Neuronal stem cell (in vitro differentiated cells): Measurements from ENCODE around the gene ITGB6.

Experiments used
- DNase-seq: peaks from one replicate; pipeline ENCODE4 v3.0.0-alpha.2; 2013; ENCODE audit warnings: low spot score
- H2AFZ ChIP-seq: one replicate; pipeline ENCODE4 v1.6.1; 2013; ENCODE audit warnings: mild to moderate bottlenecking, low read length, inconsistent platforms
- H2AK5ac ChIP-seq: 2 replicates; pipeline ENCODE4 v1.6.1; 2013; ENCODE audit warnings: low read depth, mild to moderate bottlenecking, inconsistent platforms, low read length, moderate library complexity, mixed read lengths
- H2BK120ac ChIP-seq: 2 replicates; pipeline ENCODE4 v1.6.1; 2013; ENCODE audit warnings: low read depth, mild to moderate bottlenecking, inconsistent platforms, low read length, moderate library complexity, mixed read lengths
- H2BK12ac ChIP-seq: one replicate; pipeline ENCODE4 v1.6.1; 2013; ENCODE audit warnings: low read length, inconsistent platforms
- H2BK15ac ChIP-seq: 2 replicates; pipeline ENCODE4 v1.6.1; 2013; ENCODE audit warnings: mild to moderate bottlenecking, low read length, inconsistent platforms, mixed read lengths
- H2BK5ac ChIP-seq: one replicate; pipeline ENCODE4 v1.6.1; 2013; ENCODE audit warnings: inconsistent platforms, mild to moderate bottlenecking, low read length, moderate library complexity
- H3K14ac ChIP-seq: one replicate; pipeline ENCODE4 v1.6.1; 2013; ENCODE audit warnings: low read length, inconsistent platforms
- H3K18ac ChIP-seq: 2 replicates; pipeline ENCODE4 v1.6.1; 2013; ENCODE audit warnings: low read length, inconsistent platforms
- H3K23ac ChIP-seq: 2 replicates; pipeline ENCODE4 v1.6.1; 2013; ENCODE audit warnings: low read depth, mild to moderate bottlenecking, mixed read lengths, low read length, inconsistent platforms; ENCODE audit not compliant: poor library complexity
- H3K27ac ChIP-seq: replicated peaks from 3 replicates; pipeline ENCODE4 v1.5.1; 2013; ENCODE audit warnings: low read length, inconsistent platforms
- H3K27me3 ChIP-seq, 3 experiments: 2 replicates each; pipeline ENCODE4 v1.6.1; 2013; ENCODE audit warnings: low read length in 3 of 3, mild to moderate bottlenecking in 2 of 3, inconsistent platforms in 1 of 3, low read depth in 1 of 3, mixed read lengths in 1 of 3, moderate library complexity in 1 of 3; ENCODE audit not compliant: control insufficient read depth in 3 of 3, insufficient read depth in 3 of 3
- H3K36me3 ChIP-seq, 2 donors: replicated peaks in 1 of 2; 2 replicates each; pipeline ENCODE4 v1.6.1; 2013; ENCODE audit warnings: low read length in 2 of 2; ENCODE audit not compliant: control insufficient read depth in 2 of 2, insufficient read depth in 2 of 2
- H3K4ac ChIP-seq: 2 replicates; pipeline ENCODE4 v1.6.1; 2013; ENCODE audit warnings: inconsistent platforms, mild to moderate bottlenecking, low read length, moderate library complexity
- H3K4me1 ChIP-seq, 2 donors: 1 replicate in 1 of 2; 2 replicates in 1 of 2; pipeline ENCODE4 v1.6.1; 2013; ENCODE audit warnings: low read length in 2 of 2, low read depth in 1 of 2; ENCODE audit not compliant: control insufficient read depth in 2 of 2, insufficient read depth in 1 of 2
- H3K4me2 ChIP-seq: one replicate; pipeline ENCODE4 v1.6.1; 2013; ENCODE audit warnings: mild to moderate bottlenecking, low read length, inconsistent platforms; ENCODE audit not compliant: insufficient read depth, poor library complexity, severe bottlenecking
- H3K4me3 ChIP-seq, 2 donors: 2 replicates each; pipeline ENCODE4 v1.5.1; 2013; ENCODE audit warnings: low read length in 2 of 2, mild to moderate bottlenecking in 2 of 2, inconsistent platforms in 1 of 2, moderate library complexity in 1 of 2
- H3K79me1 ChIP-seq: one replicate; pipeline ENCODE4 v1.6.1; 2013; ENCODE audit warnings: low read depth, mild to moderate bottlenecking, inconsistent platforms, low read length, moderate library complexity
- H3K9ac ChIP-seq: one replicate; pipeline ENCODE4 v1.6.1; 2013; ENCODE audit warnings: mild to moderate bottlenecking, low read depth, low read length, inconsistent platforms; ENCODE audit not compliant: poor library complexity
- H3K9me3 ChIP-seq, 2 donors: replicated peaks in 1 of 2; 2 replicates each; pipeline versions ENCODE3 to v1.6.1; 2013; ENCODE audit warnings: low read length in 2 of 2, mild to moderate bottlenecking in 2 of 2, inconsistent platforms in 1 of 2, low read depth in 1 of 2, mixed read lengths in 1 of 2, moderate library complexity in 1 of 2; ENCODE audit not compliant: control insufficient read depth in 2 of 2, insufficient read depth in 1 of 2
- H4K8ac ChIP-seq: one replicate; pipeline ENCODE4 v1.6.1; 2013; ENCODE audit warnings: low read depth, mild to moderate bottlenecking, inconsistent platforms, low read length, moderate library complexity
- H4K91ac ChIP-seq: one replicate; pipeline ENCODE4 v1.6.1; 2013; ENCODE audit warnings: low read length, low read depth, mild to moderate bottlenecking, inconsistent platforms; ENCODE audit not compliant: poor library complexity
- WGBS, 2 donors: extraction: QIAGEN DNeasy Blood & Tissue Kit; methylation state at CpG; one replicate each; pipeline ENCODE4 v1.1.7; 2013; ENCODE audit warnings: missing lambda C conversion rate in 2 of 2, mixed read lengths in 1 of 2; ENCODE audit not compliant: insufficient read length in 2 of 2, insufficient replicate concordance in 1 of 2; ENCODE audit errors: extremely low coverage in 2 of 2; 5-methylcytosine and 5-hydroxymethylcytosine counted together

Gene ITGB6

GRCh38 chr2:160203422-160203821 lies 3.4 kb upstream of the ITGB6 start:
- Histone ChIP-seq H3K9ac (no peak overlapping the region), H3K27ac (no peak overlapping the region), H3K79me1 (no peaks in the 10 kb centered on the region), H4K91ac (no peak overlapping the region), H2BK5ac (no peak overlapping the region), H2BK15ac (no peak overlapping the region), H2BK12ac (no peak overlapping the region), H3K4me1 (peaks cover 0 to 4% of the 10 kb centered on the region in 2 donors), H3K4me3 (no peak overlapping the region), H2BK120ac (no peak overlapping the region), H2AK5ac (no peak overlapping the region), H4K8ac (no peak overlapping the region), H3K36me3 (no peaks in the 10 kb centered on the region), H2AFZ (no peak overlapping the region), H3K4ac (no peak overlapping the region), H3K4me2 (no peak overlapping the region), H3K14ac (no peak overlapping the region), H3K27me3 (peaks cover 0 to 12% (median 0%) of the 10 kb centered on the region in 3 experiments), H3K18ac (no peak overlapping the region), H3K23ac (no peak overlapping the region), H3K9me3 (peaks cover 4 to 5% of the 10 kb centered on the region in 2 donors)
- no peak for DNase-seq
- WGBS, 2 donors = no CpG with 5 or more reads among the region's 3 CpGs

GRCh38 chr2:160203007-160203406 lies 2.9 kb upstream of the ITGB6 start:
- Histone ChIP-seq H3K9ac (no peak overlapping the region), H3K27me3 (peaks cover 0 to 12% (median 0%) of the 10 kb centered on the region in 3 experiments), H3K36me3 (no peaks in the 10 kb centered on the region), H3K14ac (no peak overlapping the region), H3K79me1 (no peaks in the 10 kb centered on the region), H3K9me3 (peaks cover 4 to 5% of the 10 kb centered on the region in 2 donors), H4K8ac (no peak overlapping the region), H2BK12ac (no peak overlapping the region), H3K27ac (no peak overlapping the region), H4K91ac (no peak overlapping the region), H2BK15ac (no peak overlapping the region), H2AK5ac (no peak overlapping the region), H3K23ac (no peak overlapping the region), H2BK5ac (no peak overlapping the region), H3K4ac (no peak overlapping the region), H3K4me3 (no peak overlapping the region), H3K4me2 (no peak overlapping the region), H3K4me1 (peaks cover 0 to 2% of the 10 kb centered on the region in 2 donors), H2BK120ac (no peak overlapping the region), H3K18ac (no peak overlapping the region), H2AFZ (no peak overlapping the region)
- no peak for DNase-seq
- no CpG with 5 or more reads among the region's 1 CpG for WGBS, 2 donors

- Histone ChIP-seq H3K27ac (no peak overlapping the region), H2BK120ac (no peak overlapping the region), H3K4me3 (no peak overlapping the region), H4K91ac (no peak overlapping the region), H2AK5ac (no peak overlapping the region), H2BK12ac (no peak overlapping the region), H2AFZ (no peak overlapping the region), H3K4ac (no peak overlapping the region), H3K14ac (no peak overlapping the region), H3K9ac (no peak overlapping the region), H3K18ac (no peak overlapping the region), H3K4me2 (no peak overlapping the region), H4K8ac (no peak overlapping the region), H3K9me3 (peaks cover 4 to 5% of the 10 kb centered on the region in 2 donors), H3K23ac (no peak overlapping the region), H3K36me3 (no peaks in the 10 kb centered on the region), H2BK15ac (no peak overlapping the region), H2BK5ac (no peak overlapping the region), H3K27me3 (peaks cover 0 to 12% (median 0%) of the 10 kb centered on the region in 3 experiments), H3K79me1 (no peaks in the 10 kb centered on the region), H3K4me1 (no peaks in the 10 kb centered on the region)
- no peak for DNase-seq
- no CpG with 5 or more reads among the region's 2 CpGs for WGBS, 2 donors
Measured at GRCh38 chr2:160201849-160202539, 1.9 kb upstream of the ITGB6 start.

GRCh38 chr2:160200921-160201320 lies 849 bp upstream of the ITGB6 start:
- no peaks in the 10 kb centered on the region for H3K79me1 ChIP-seq
- no peak overlapping the region for H3K14ac ChIP-seq
- no peaks in the 10 kb centered on the region for H3K4me1 ChIP-seq
- H3K9ac ChIP-seq = no peak overlapping the region
- no peak overlapping the region for H3K27ac ChIP-seq
- H3K18ac ChIP-seq = no peak overlapping the region
- no peak overlapping the region for H2BK5ac ChIP-seq
- no peak overlapping the region for H2AFZ ChIP-seq
- no peak overlapping the region for H3K4ac ChIP-seq
- H3K4me2 ChIP-seq = no peak overlapping the region
- H2AK5ac ChIP-seq = no peak overlapping the region
- no peak overlapping the region for H2BK15ac ChIP-seq
- H4K91ac ChIP-seq = no peak overlapping the region
- no peak overlapping the region for H2BK12ac ChIP-seq
- H3K36me3 ChIP-seq = no peaks in the 10 kb centered on the region
- no peak for DNase-seq
- H2BK120ac ChIP-seq = no peak overlapping the region
- no peak overlapping the region for H3K4me3 ChIP-seq
- no CpG with 5 or more reads among the region's 3 CpGs for WGBS, 2 donors
- no peaks in the 10 kb centered on the region for H3K9me3 ChIP-seq
- no peak overlapping the region for H3K23ac ChIP-seq
- H4K8ac ChIP-seq = no peak overlapping the region
- peaks cover 0 to 14% (median 0%) of the 10 kb centered on the region in 3 experiments for H3K27me3 ChIP-seq
